GM12878 (cell line): ENCODE measurements around the gene NUDT7. TPM values are rescaled to one million over a fixed set of nuclear protein-coding genes. Genes with fewer than 3 reads are reported as not detected.

Experiments
- ATAC-seq: fragments of 200-7000 bp; cut with Tn5 transposase; 3 replicates; pipeline ENCODE4 v1.9.1; 2020; ENCODE audit warnings: mild to moderate bottlenecking, moderate library complexity
- BruUV-seq: library from RNA; stranded (reverse); fragments of 400-500 nt; replicated peaks from 2 replicates; lab custom pipeline; 2021; lab: Mats Ljungman, UMichigan
- CTCF ChIA-PET: fragments of 300-600 bp; sonication (Branson Sonifier 250); formaldehyde crosslinking; extraction: SDS; loops from one replicate; lab custom pipeline; 2021; ENCODE audit warnings: inconsistent platforms; lab: Yijun Ruan, JAX
- POLR2A ChIA-PET: fragments of 350-600 bp; formaldehyde crosslinking; extraction: SDS; loops from one replicate; lab custom pipeline; 2021; ENCODE audit warnings: inconsistent platforms; lab: Charles Lee
- RAD21 ChIA-PET: fragments of 300-600 bp; sonication (Branson Sonifier 250); formaldehyde crosslinking; loops from one replicate; lab custom pipeline; 2023; ENCODE audit warnings: antibody characterized with exemption; ENCODE audit not compliant: unreplicated experiment; lab: Charles Lee
- SMC1A ChIA-PET: fragments of 300-600 bp; sonication (Branson Sonifier 250); formaldehyde crosslinking; loops from one replicate; lab custom pipeline; 2023; ENCODE audit not compliant: unreplicated experiment, uncharacterized antibody; lab: Charles Lee
- DNase-seq: peaks from one replicate; pipeline ENCODE4 v3.0.0-alpha.2; 2011; ENCODE audit warnings: low read depth, low spot score
- FAIRE-seq: peaks from 3 replicates; lab custom pipeline; 2011; peaks lifted over from hg19 to GRCh38; lab: Jason Lieb, UNC
- H2AFZ ChIP-seq: 2 replicates; pipeline ENCODE4 v1.6.0; 2011; ENCODE audit warnings: low read depth, low read length, control low read depth; ENCODE audit not compliant: control insufficient read depth
- H3K27ac ChIP-seq: 2 replicates; pipeline ENCODE4 v1.5.1; 2011; ENCODE audit warnings: control low read depth; ENCODE audit not compliant: control insufficient read depth, insufficient read depth
- H3K27me3 ChIP-seq, 2 experiments: replicated peaks in 1 of 2; 2 replicates each; pipeline versions ENCODE4 v1.6.0 to v1.6.1; 2011; ENCODE audit warnings: low read length in 1 of 2; ENCODE audit not compliant: control insufficient read depth in 2 of 2, insufficient read depth in 2 of 2
- H3K36me3 ChIP-seq, 2 experiments: 2 replicates each; pipeline ENCODE4 v1.5.1; 2011; ENCODE audit warnings: low read length in 1 of 2; ENCODE audit not compliant: control insufficient read depth in 2 of 2, insufficient read depth in 2 of 2
- H3K4me1 ChIP-seq: 2 replicates; pipeline ENCODE4 v1.6.1; 2011; ENCODE audit warnings: mild to moderate bottlenecking, low read length, moderate library complexity, mixed read lengths; ENCODE audit not compliant: control insufficient read depth, insufficient read depth
- H3K4me2 ChIP-seq: 2 replicates; pipeline ENCODE4 v1.6.0; 2011; ENCODE audit warnings: control low read depth; ENCODE audit not compliant: control insufficient read depth, insufficient read depth
- H3K4me3 ChIP-seq: fragments of 200-600 bp; sonication (generic); 2 replicates; pipeline ENCODE4 v1.5.1; 2016
- H3K79me2 ChIP-seq: 2 replicates; pipeline ENCODE4 v1.6.0; 2011; ENCODE audit warnings: low read length; ENCODE audit not compliant: control insufficient read depth, insufficient read depth
- H3K9ac ChIP-seq: 2 replicates; pipeline ENCODE4 v1.8.0; 2011; ENCODE audit warnings: low read length, control low read depth, mixed read lengths; ENCODE audit not compliant: control insufficient read depth, insufficient read depth
- H3K9me3 ChIP-seq: replicated peaks from 3 replicates; pipeline ENCODE4 v1.5.1; 2011; ENCODE audit warnings: mild to moderate bottlenecking, low read length; ENCODE audit not compliant: control insufficient read depth, insufficient read depth
- H4K20me1 ChIP-seq: 2 replicates; pipeline ENCODE4 v1.6.0; 2011; ENCODE audit not compliant: control insufficient read depth, insufficient read depth
- ASH2L ChIP-seq: fragments of 300-600, 200-600 bp; sonication (generic); IDR thresholded peaks from 2 replicates; pipeline ENCODE4 v1.6.1; 2017; ENCODE audit warnings: low read depth, mild to moderate bottlenecking, borderline replicate concordance
- BCL11A ChIP-seq: IDR thresholded peaks from 2 replicates; pipeline ENCODE4 v1.6.1; 2011; ENCODE audit warnings: low read depth, low read length
- CHD2 ChIP-seq: IDR thresholded peaks from 2 replicates; pipeline ENCODE4 v1.6.1; 2011; ENCODE audit warnings: low read depth, low read length, improper control_type of control experiment, borderline replicate concordance
- CREB1 ChIP-seq: IDR thresholded peaks from 2 replicates; pipeline ENCODE4 v1.6.1; 2012; ENCODE audit warnings: low read depth, mild to moderate bottlenecking, inconsistent platforms
- DPF2 ChIP-seq: fragments of 450-650 bp; IDR thresholded peaks from 2 replicates; pipeline ENCODE4 v1.6.1; 2017; ENCODE audit warnings: mild to moderate bottlenecking
- EGR1 ChIP-seq, 2 experiments: IDR thresholded peaks; 1 replicate in 1 of 2; 2 replicates in 1 of 2; pipeline ENCODE4 v1.6.1; 2011 to 2012; ENCODE audit warnings: low read depth in 2 of 2, low read length in 2 of 2, borderline replicate concordance in 1 of 2, mild to moderate bottlenecking in 1 of 2, moderate library complexity in 1 of 2
- ESRRA ChIP-seq: IDR thresholded peaks from 2 replicates; pipeline ENCODE4 v1.6.1; 2012; ENCODE audit warnings: mild to moderate bottlenecking, low read length, improper control_type of control experiment
- IRF5 ChIP-seq: fragments of 450-650 bp; IDR thresholded peaks from 2 replicates; pipeline ENCODE4 v1.6.1; 2017; ENCODE audit warnings: borderline replicate concordance
- JUNB ChIP-seq: IDR thresholded peaks from 2 replicates; pipeline ENCODE4 v1.6.1; 2016; ENCODE audit warnings: antibody characterized with exemption, mild to moderate bottlenecking
- MYC ChIP-seq: IDR thresholded peaks from 2 replicates; pipeline ENCODE4 v1.6.1; 2011; ENCODE audit warnings: mild to moderate bottlenecking, low read length, moderate library complexity, inconsistent platforms; ENCODE audit not compliant: insufficient read depth, insufficient replicate concordance, insufficient read length, severe bottlenecking
- RELA ChIP-seq: fragments of 450-650 bp; IDR thresholded peaks from 2 replicates; pipeline ENCODE4 v1.8.0; 2014; ENCODE audit warnings: borderline replicate concordance; ENCODE audit not compliant: partially characterized antibody
- SP1 ChIP-seq: IDR thresholded peaks from one replicate; pipeline ENCODE4 v1.6.1; 2011; ENCODE audit warnings: low read depth, low read length
- STAT1 ChIP-seq: fragments of 450-650 bp; conservative IDR thresholded peaks from 2 replicates; pipeline ENCODE4 v1.6.1; 2014; ENCODE audit warnings: antibody characterized with exemption, mild to moderate bottlenecking
- ZBTB11 ChIP-seq: fragments of 450-650 bp; formaldehyde crosslinking; IDR thresholded peaks from 2 replicates; pipeline ENCODE4 v1.5.0; 2022; ENCODE audit warnings: mild to moderate bottlenecking, missing genetic modification characterization
- ZNF384 ChIP-seq: IDR thresholded peaks from 2 replicates; pipeline ENCODE4 v1.6.1; 2012; ENCODE audit warnings: low read depth, mild to moderate bottlenecking, low read length, improper control_type of control experiment, borderline replicate concordance
- WGBS: methylation state at CpG from one replicate; pipeline ENCODE4 v1.1.6; 2016; ENCODE audit warnings: low lambda C conversion rate; ENCODE audit not compliant: insufficient replicate concordance, insufficient coverage; ENCODE audit errors: missing lambda C conversion rate; 5-methylcytosine and 5-hydroxymethylcytosine counted together
- in situ Hi-C: fragments of 300-500 bp; cut with MboI; formaldehyde crosslinking; loops from 9 replicates; pipeline ENCODE4 v1.14.3; 2018; ENCODE audit warnings: mixed read lengths
- intact Hi-C: fragments of 100-400 bp; cut with micrococcal nuclease; formaldehyde crosslinking; loops from one replicate; pipeline ENCODE4 v1.14.2; 2022; ENCODE audit not compliant: unreplicated experiment
- polyA plus RNA-seq, 11 experiments: library from polyadenylated mRNA; depleted of rRNA in 4 of 11; unstranded in 6 of 11; stranded (reverse) in 5 of 11; fragments of >200 nt; fragmentation: Nextera tagmentation in 4 of 11; fragmentation: Illumina TruSeq in 1 of 11; extraction: Ambion mirVana in 4 of 11; extraction: Trizol in 1 of 11; gene quantifications; 1 replicate in 1 of 11; 2 replicates in 10 of 11; pipeline versions ENCODE4 v1.2.1 to v1.2.3, GENCODE V29; 2011 to 2016; ENCODE audit warnings: inconsistent platforms in 2 of 11, missing spikeins in 2 of 11, low read depth in 1 of 11
- total RNA-seq, 4 experiments: library from RNA; depleted of rRNA in 3 of 4; stranded (reverse); fragments of >200 nt in 3 of 4; fragmentation: Illumina TruSeq in 1 of 4; extraction: Trizol in 1 of 4; gene quantifications; 2 replicates each; pipeline versions ENCODE4 v1.2.1 to v1.2.3, GENCODE V29; 2013 to 2021
- TF ChIP-seq, protein P1 (sequence below): IDR thresholded peaks from 2 replicates; pipeline ENCODE4 v1.6.1; 2012; ENCODE audit warnings: low read depth, low read length, improper control_type of control experiment
- TF ChIP-seq, protein P2 (sequence below): fragments of 450-650 bp; IDR thresholded peaks from 2 replicates; pipeline ENCODE4 v1.6.1; 2018; ENCODE audit warnings: mild to moderate bottlenecking, low read depth, moderate library complexity; ENCODE audit not compliant: partially characterized antibody

The NUDT7 gene
- total and polyA plus RNA-seq, 10 of the 15 experiments (the other 5 are each of a cell fraction or from before 2014, with no cell fraction given): 2.8 to 14.3 (median 5.2) TPM

GRCh38 chr16:77689971-77690370 lies 32.3 kb upstream of the NUDT7 start (continued):
- TF ChIP-seq CHD2: no peak
- TF ChIP-seq JUNB: no peak
- no peak for TF ChIP-seq DPF2
- TF ChIP-seq IRF5: no peak
- TF ChIP-seq RELA: no peak
- no peak for TF ChIP-seq SP1
- TF ChIP-seq BCL11A: no peak
- TF ChIP-seq, protein P1, sequence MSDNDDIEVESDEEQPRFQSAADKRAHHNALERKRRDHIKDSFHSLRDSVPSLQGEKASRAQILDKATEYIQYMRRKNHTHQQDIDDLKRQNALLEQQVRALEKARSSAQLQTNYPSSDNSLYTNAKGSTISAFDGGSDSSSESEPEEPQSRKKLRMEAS: no peak
- no peak for TF ChIP-seq STAT1
- no peak for TF ChIP-seq ZNF384
- TF ChIP-seq, all 136 proteins: peak for 0

- no peak for ATAC-seq
- no peak overlapping the region for H2AFZ ChIP-seq
- no peaks in the 10 kb centered on the region for H3K36me3 ChIP-seq
- H3K9ac ChIP-seq: no peak overlapping the region
- ChIA-PET SMC1A (interaction anchor here (0.7 kb wide), 1 partner anchor 158 kb away, joined by 3 read pairs; no protein-coding TSS in a partner anchor), RAD21 (no interaction called here), POLR2A (no interaction called here), CTCF (interaction anchor here (0.7 kb wide), 1 partner anchor 124 kb away, joined by 3 read pairs; no protein-coding TSS in a partner anchor)
- H3K9me3 ChIP-seq: no peaks in the 10 kb centered on the region
- no peak overlapping the region for H3K4me3 ChIP-seq
- no peaks in the 10 kb centered on the region; a peak in 1 of 4 replicates for H3K27me3 ChIP-seq
- no peak for DNase-seq
- FAIRE-seq: no peak
- no peak overlapping the region for H3K27ac ChIP-seq
- in situ Hi-C loops (no loop called here), intact Hi-C loops (no loop called here)
- H3K4me2 ChIP-seq: no peak overlapping the region
- H4K20me1 ChIP-seq: no peaks in the 10 kb centered on the region
- 28% methylated on average over 7 of the region's 7 CpGs for WGBS
- BruUV-seq: no TSS peak
- no peaks in the 10 kb centered on the region for H3K79me2 ChIP-seq
- H3K4me1 ChIP-seq: no peaks in the 10 kb centered on the region
- TF ChIP-seq ESRRA (no peak), ASH2L (no peak), EGR1 (IDR thresholded peaks at IDR 0.05; ENCODE audit: borderline replicate concordance in 1 of 2, low read depth in 2 of 2, low read length in 2 of 2) (no peak), ZBTB11 (CRISPR knock-in tag) (no peak), MYC (no peak), CREB1 (no peak)
- TF ChIP-seq, protein P2, sequence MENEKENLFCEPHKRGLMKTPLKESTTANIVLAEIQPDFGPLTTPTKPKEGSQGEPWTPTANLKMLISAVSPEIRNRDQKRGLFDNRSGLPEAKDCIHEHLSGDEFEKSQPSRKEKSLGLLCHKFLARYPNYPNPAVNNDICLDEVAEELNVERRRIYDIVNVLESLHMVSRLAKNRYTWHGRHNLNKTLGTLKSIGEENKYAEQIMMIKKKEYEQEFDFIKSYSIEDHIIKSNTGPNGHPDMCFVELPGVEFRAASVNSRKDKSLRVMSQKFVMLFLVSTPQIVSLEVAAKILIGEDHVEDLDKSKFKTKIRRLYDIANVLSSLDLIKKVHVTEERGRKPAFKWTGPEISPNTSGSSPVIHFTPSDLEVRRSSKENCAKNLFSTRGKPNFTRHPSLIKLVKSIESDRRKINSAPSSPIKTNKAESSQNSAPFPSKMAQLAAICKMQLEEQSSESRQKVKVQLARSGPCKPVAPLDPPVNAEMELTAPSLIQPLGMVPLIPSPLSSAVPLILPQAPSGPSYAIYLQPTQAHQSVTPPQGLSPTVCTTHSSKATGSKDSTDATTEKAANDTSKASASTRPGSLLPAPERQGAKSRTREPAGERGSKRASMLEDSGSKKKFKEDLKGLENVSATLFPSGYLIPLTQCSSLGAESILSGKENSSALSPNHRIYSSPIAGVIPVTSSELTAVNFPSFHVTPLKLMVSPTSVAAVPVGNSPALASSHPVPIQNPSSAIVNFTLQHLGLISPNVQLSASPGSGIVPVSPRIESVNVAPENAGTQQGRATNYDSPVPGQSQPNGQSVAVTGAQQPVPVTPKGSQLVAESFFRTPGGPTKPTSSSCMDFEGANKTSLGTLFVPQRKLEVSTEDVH: no peak
These were observed 31.9 kb upstream of the NUDT7 start for GRCh38 chr16:77690416-77690815.
